Smooth muscle cell (in vitro differentiated cells): ENCODE measurements around the gene GMPS. TPM values are rescaled to one million over a fixed set of nuclear protein-coding genes. Genes with fewer than 3 reads are reported as not detected.
A peak's percentile ranks its signal among the peaks of the same experiment; 100 is the strongest.

Experiments
- DNase-seq: peaks from one replicate; lab custom pipeline; 2025; ENCODE audit not compliant: unreplicated experiment; lab: John Stamatoyannopoulos, UW
- H2AFZ ChIP-seq: fragments of 200-600 bp; sonication (generic); 2 replicates; pipeline ENCODE4 v1.6.0; 2016; ENCODE audit warnings: antibody characterized with exemption, low read depth, mild to moderate bottlenecking
- H3F3A ChIP-seq: fragments of 200-600 bp; sonication (generic); 2 replicates; pipeline ENCODE4 v1.6.0; 2017; ENCODE audit warnings: antibody characterized with exemption, low read depth
- H3K27ac ChIP-seq: fragments of 200-600 bp; sonication (generic); 2 replicates; pipeline ENCODE4 v1.5.1; 2016; ENCODE audit warnings: low read depth, mild to moderate bottlenecking
- H3K27me3 ChIP-seq: fragments of 200-600 bp; sonication (generic); 2 replicates; pipeline ENCODE4 v1.6.1; 2016; ENCODE audit warnings: low read depth, mild to moderate bottlenecking
- H3K36me3 ChIP-seq: fragments of 200-600 bp; sonication (generic); 2 replicates; pipeline ENCODE4 v1.5.1; 2016; ENCODE audit warnings: low read depth
- H3K4me1 ChIP-seq: fragments of 200-600 bp; sonication (generic); 2 replicates; pipeline ENCODE4 v1.5.1; 2016; ENCODE audit warnings: low read depth
- H3K4me2 ChIP-seq: fragments of 200-600 bp; sonication (generic); 2 replicates; pipeline ENCODE4 v1.6.0; 2016; ENCODE audit warnings: mild to moderate bottlenecking
- H3K4me3 ChIP-seq: fragments of 200-600 bp; sonication (generic); 2 replicates; pipeline ENCODE4 v1.5.1; 2016; ENCODE audit warnings: mild to moderate bottlenecking
- H3K79me2 ChIP-seq: fragments of 200-600 bp; sonication (generic); 2 replicates; pipeline ENCODE4 v1.6.0; 2016; ENCODE audit warnings: low read depth, mild to moderate bottlenecking
- H3K9ac ChIP-seq: fragments of 200-600 bp; sonication (generic); 2 replicates; pipeline ENCODE4 v1.6.0; 2016; ENCODE audit warnings: low read depth
- H3K9me3 ChIP-seq: fragments of 200-600 bp; sonication (generic); replicated peaks from 2 replicates; pipeline ENCODE4 v1.5.1; 2016; ENCODE audit warnings: low read depth
- H4K20me1 ChIP-seq: fragments of 200-600 bp; sonication (generic); 2 replicates; pipeline ENCODE4 v1.6.0; 2016; ENCODE audit warnings: low read depth
- CTCF ChIP-seq: fragments of 200-600 bp; sonication (generic); IDR thresholded peaks from 2 replicates; pipeline ENCODE4 v1.5.1; 2017; ENCODE audit warnings: borderline replicate concordance, mild to moderate bottlenecking, antibody characterized with exemption; ENCODE audit not compliant: insufficient read depth, poor library complexity, severe bottlenecking
- WGBS: methylation state at CpG from one replicate; pipeline ENCODE4 v1.1.7; 2016; ENCODE audit warnings: low lambda C conversion rate; 5-methylcytosine and 5-hydroxymethylcytosine counted together
- polyA plus RNA-seq: library from polyadenylated mRNA; unstranded; fragments of >200 nt; fragmentation: Nextera tagmentation; extraction: Ambion mirVana; gene quantifications from 2 replicates; pipeline ENCODE4 v1.2.1, GENCODE V29; 2016
- total RNA-seq: library from RNA; depleted of rRNA; stranded (reverse); fragments of >200 nt; gene quantifications from 2 replicates; pipeline ENCODE4 v1.2.3, GENCODE V29; 2014

Gene GMPS
- total and polyA plus RNA-seq, 2 experiments from 2014 or later: 52.1 to 64.5 TPM

GRCh38 chr3:155946178-155946577 lies 75.7 kb downstream of the GMPS start:
- Histone ChIP-seq H3K4me3 (no peak overlapping the region), H3K36me3 (no peaks in the 10 kb centered on the region), H3K4me1 (no peaks in the 10 kb centered on the region), H3K9ac (peak overlapping the region; percentile 48), H3K27ac (peak overlapping the region; percentile 72), H3K79me2 (no peaks in the 10 kb centered on the region), H3K27me3 (no peaks in the 10 kb centered on the region), H3F3A (no peaks in the 10 kb centered on the region), H3K9me3 (no peaks in the 10 kb centered on the region), H4K20me1 (no peaks in the 10 kb centered on the region), H2AFZ (no peak overlapping the region), H3K4me2 (peak overlapping the region; percentile 65)
- WGBS: 18% methylated on average over 2 of the region's 2 CpGs
- TF ChIP-seq CTCF: no peak
- no peak for DNase-seq

GRCh38 chr3:155948476-155948875 lies 78.0 kb downstream of the GMPS start:
- no peak for TF ChIP-seq CTCF
- H3K79me2 ChIP-seq: no peaks in the 10 kb centered on the region
- H3K27ac ChIP-seq: no peak overlapping the region
- no peak overlapping the region for H3K4me2 ChIP-seq
- H3K9me3 ChIP-seq: no peaks in the 10 kb centered on the region
- H4K20me1 ChIP-seq: no peaks in the 10 kb centered on the region
- H2AFZ ChIP-seq: no peak overlapping the region
- WGBS: 59% methylated on average over 4 of the region's 4 CpGs
- H3K36me3 ChIP-seq: no peaks in the 10 kb centered on the region
- H3F3A ChIP-seq: no peaks in the 10 kb centered on the region
- no peak overlapping the region for H3K4me3 ChIP-seq
- DNase-seq: no peak
- no peak overlapping the region for H3K9ac ChIP-seq
- H3K27me3 ChIP-seq: no peaks in the 10 kb centered on the region
- no peaks in the 10 kb centered on the region for H3K4me1 ChIP-seq

GRCh38 chr3:155949453-155950217 lies 79.2 kb downstream of the GMPS start:
- Histone ChIP-seq H3K36me3 (no peaks in the 10 kb centered on the region), H3K9ac (no peak overlapping the region), H3K4me3 (no peak overlapping the region), H3K9me3 (no peaks in the 10 kb centered on the region), H4K20me1 (no peaks in the 10 kb centered on the region), H2AFZ (no peak overlapping the region), H3K4me1 (no peaks in the 10 kb centered on the region), H3F3A (no peaks in the 10 kb centered on the region), H3K27ac (no peak overlapping the region), H3K79me2 (no peaks in the 10 kb centered on the region), H3K27me3 (no peaks in the 10 kb centered on the region), H3K4me2 (no peak overlapping the region)
- WGBS: 87% methylated on average over 8 of the region's 8 CpGs
- no peak for TF ChIP-seq CTCF
- DNase-seq: no peak
